ENCODE measurements around the gene CAMK1D. TPM values are rescaled to one million over a fixed set of nuclear protein-coding genes. Genes with fewer than 3 reads are reported as not detected.

Gene CAMK1D
- total RNA-seq, 4 donors from 2014 or later = 0.55 to 2.2 (median 1.5) TPM

- no peaks in the 10 kb centered on the region for H3K4me1 ChIP-seq
- ATAC-seq = no peak
- in situ Hi-C loops (cut with MboI; ENCODE audit: low sequenced_read_pairs in 4 of 4) (no loop called here), intact Hi-C loops (cut with DNase I; ENCODE audit: low total_unique reads) (no loop called here)
- DNase-seq = no peak
- H3K27me3 ChIP-seq = no peaks in the 10 kb centered on the region
- no peak overlapping the region for H3K4me3 ChIP-seq
- no peaks in the 10 kb centered on the region for H3K9me3 ChIP-seq
- H3K36me3 ChIP-seq = no peaks in the 10 kb centered on the region
- no peak overlapping the region for H3K27ac ChIP-seq
- TF ChIP-seq POLR2A (IDR thresholded peaks at IDR 0.05) (no peak), CTCF (IDR thresholded peaks at IDR 0.05 in 4 of 5, conservative IDR thresholded peaks at IDR 0.05 in 1 of 5) (no peak)
Measured at GRCh38 chr10:12603766-12604470, 254.6 kb downstream of the CAMK1D start.

GRCh38 chr10:12605580-12606405 is 256.4 kb downstream of the CAMK1D start:
- intact Hi-C loops (cut with DNase I; ENCODE audit: low total_unique reads) (no loop called here), in situ Hi-C loops (cut with MboI; ENCODE audit: low sequenced_read_pairs in 4 of 4) (no loop called here)
- no peak overlapping the region for H3K27ac ChIP-seq
- peak overlapping the region in 2 of 4 donors; percentile 25 to 36 for H3K4me3 ChIP-seq
- H3K36me3 ChIP-seq = no peaks in the 10 kb centered on the region
- no peaks in the 10 kb centered on the region for H3K4me1 ChIP-seq
- DNase-seq (peak; percentile 42 to 56), ATAC-seq (peak; percentile 73)
- TF ChIP-seq CTCF (IDR thresholded peaks at IDR 0.05 in 4 of 5, conservative IDR thresholded peaks at IDR 0.05 in 1 of 5) = no peak
- no peak for TF ChIP-seq POLR2A (IDR thresholded peaks at IDR 0.05)
- H3K27me3 ChIP-seq = no peaks in the 10 kb centered on the region
- H3K9me3 ChIP-seq = no peaks in the 10 kb centered on the region

GRCh38 chr10:12606461-12606860 is 257.1 kb downstream of the CAMK1D start:
- TF ChIP-seq POLR2A (IDR thresholded peaks at IDR 0.05) (no peak), CTCF (IDR thresholded peaks at IDR 0.05 in 4 of 5, conservative IDR thresholded peaks at IDR 0.05 in 1 of 5) (no peak)
- ATAC-seq (no peak), DNase-seq (no peak)
- no peaks in the 10 kb centered on the region for H3K27me3 ChIP-seq
- H3K9me3 ChIP-seq = no peaks in the 10 kb centered on the region
- no peak overlapping the region for H3K27ac ChIP-seq
- in situ Hi-C loops (cut with MboI; ENCODE audit: low sequenced_read_pairs in 4 of 4) (no loop called here), intact Hi-C loops (cut with DNase I; ENCODE audit: low total_unique reads) (no loop called here)
- H3K36me3 ChIP-seq = no peaks in the 10 kb centered on the region
- H3K4me1 ChIP-seq = no peaks in the 10 kb centered on the region
- H3K4me3 ChIP-seq = no peak overlapping the region

- H3K4me1 ChIP-seq = no peaks in the 10 kb centered on the region
Measured at GRCh38 chr10:12608761-12609160, 259.4 kb downstream of the CAMK1D start.

More at GRCh38 chr10:12608761-12609160, 259.4 kb downstream of the CAMK1D start:
- Histone ChIP-seq H3K4me3 (no peak overlapping the region), H3K27me3 (no peaks in the 10 kb centered on the region), H3K36me3 (no peaks in the 10 kb centered on the region), H3K27ac (no peak overlapping the region), H3K9me3 (no peaks in the 10 kb centered on the region)
- ATAC-seq (no peak), DNase-seq (no peak)
- in situ Hi-C loops (cut with MboI; ENCODE audit: low sequenced_read_pairs in 4 of 4) (no loop called here), intact Hi-C loops (cut with DNase I; ENCODE audit: low total_unique reads) (no loop called here)
- TF ChIP-seq POLR2A (IDR thresholded peaks at IDR 0.05) (no peak), CTCF (IDR thresholded peaks at IDR 0.05 in 4 of 5, conservative IDR thresholded peaks at IDR 0.05 in 1 of 5) (no peak)

Measured in gastrocnemius medialis (tissue), 4 donors.